ENCODE results near the gene FYCO1. TPM values are rescaled to one million over a fixed set of nuclear protein-coding genes. Genes with fewer than 3 reads are reported as not detected.

Gene FYCO1
- total RNA-seq, 3 donors from 2014 or later (not counting 1 experiment from before 2014, with no cell fraction given): 23.0 to 28.4 (median 27.5) TPM

- no peak overlapping the region for H3K4me3 Mint-ChIP-seq
- DNase-seq (no peak), ATAC-seq (no peak)
- H3K27me3 Mint-ChIP-seq (ENCODE audit: low read depth in 2 of 2): no peaks in the 10 kb centered on the region
- Histone ChIP-seq H3K27me3 (ENCODE audit: control insufficient read depth, insufficient read depth, low read length) (no peaks in the 10 kb centered on the region), H3K9me3 (ENCODE audit: control insufficient read depth, insufficient read depth, low read length) (no peaks in the 10 kb centered on the region), H3K27ac (ENCODE audit: low read length) (no peak overlapping the region), H3K4me1 (ENCODE audit: control insufficient read depth, insufficient read depth, low read length) (peaks cover 45% of the 10 kb centered on the region), H3K4me3 (ENCODE audit: low read length) (no peak overlapping the region), H3K36me3 (ENCODE audit: control insufficient read depth, insufficient read depth, low read length) (peaks cover 27% of the 10 kb centered on the region)
- no peak overlapping the region for H3K27ac Mint-ChIP-seq
- peaks cover 8% of the 10 kb centered on the region for H3K36me3 Mint-ChIP-seq
- H3K4me1 Mint-ChIP-seq: peaks cover 15 to 38% of the 10 kb centered on the region in 2 donors
- WGBS (ENCODE audit: insufficient coverage): 90% methylated on average over 7 of the region's 7 CpGs
- intact Hi-C loops (cut with micrococcal nuclease): no loop called here
- no peaks in the 10 kb centered on the region for H3K9me3 Mint-ChIP-seq
- no peak for TF ChIP-seq CTCF (IDR thresholded peaks at IDR 0.05)
Observed at GRCh38 chr3:45940004-45940780, 55.4 kb downstream of the FYCO1 start.

GRCh38 chr3:45939341-45939771, 56.3 kb downstream of the FYCO1 start:
- Mint-ChIP-seq H3K27ac (no peak overlapping the region), H3K4me3 (no peak overlapping the region), H3K36me3 (peaks cover 8% of the 10 kb centered on the region), H3K9me3 (no peaks in the 10 kb centered on the region), H3K4me1 (peaks cover 7 to 31% of the 10 kb centered on the region in 2 donors), H3K27me3 (ENCODE audit: low read depth in 2 of 2) (no peaks in the 10 kb centered on the region)
- Histone ChIP-seq H3K4me1 (ENCODE audit: control insufficient read depth, insufficient read depth, low read length) (peaks cover 38% of the 10 kb centered on the region), H3K27me3 (ENCODE audit: control insufficient read depth, insufficient read depth, low read length) (no peaks in the 10 kb centered on the region), H3K9me3 (ENCODE audit: control insufficient read depth, insufficient read depth, low read length) (no peaks in the 10 kb centered on the region), H3K27ac (ENCODE audit: low read length) (no peak overlapping the region), H3K36me3 (ENCODE audit: control insufficient read depth, insufficient read depth, low read length) (peaks cover 35% of the 10 kb centered on the region), H3K4me3 (ENCODE audit: low read length) (no peak overlapping the region)
- DNase-seq (peak in 1 of 2 donors; percentile 31), ATAC-seq (peak in 2 of 3 donors; percentile 11 to 20)
- intact Hi-C loops (cut with micrococcal nuclease): loop anchor here (2.0 kb wide), 1 partner anchor 439 kb away; no protein-coding TSS in a partner anchor
- TF ChIP-seq CTCF (IDR thresholded peaks at IDR 0.05): no peak
- WGBS (ENCODE audit: insufficient coverage): 68% methylated on average over 4 of the region's 5 CpGs

- H3K27ac ChIP-seq (ENCODE audit: low read length): no peak overlapping the region
Observed at GRCh38 chr3:45938864-45939263, 56.8 kb downstream of the FYCO1 start.

More at GRCh38 chr3:45938864-45939263, 56.8 kb downstream of the FYCO1 start:
- intact Hi-C loops (cut with micrococcal nuclease): loop anchor here (1.0 to 2.0 kb wide), 2 partner anchors 140 to 440 kb away; no protein-coding TSS in a partner anchor
- WGBS (ENCODE audit: insufficient coverage): 17% methylated on average over 4 of the region's 4 CpGs
- Histone ChIP-seq H3K9me3 (ENCODE audit: control insufficient read depth, insufficient read depth, low read length) (no peaks in the 10 kb centered on the region), H3K27me3 (ENCODE audit: control insufficient read depth, insufficient read depth, low read length) (no peaks in the 10 kb centered on the region), H3K4me1 (ENCODE audit: control insufficient read depth, insufficient read depth, low read length) (peaks cover 38% of the 10 kb centered on the region), H3K4me3 (ENCODE audit: low read length) (no peak overlapping the region), H3K36me3 (ENCODE audit: control insufficient read depth, insufficient read depth, low read length) (peaks cover 40% of the 10 kb centered on the region)
- no peak overlapping the region for H3K4me3 Mint-ChIP-seq
- no peak overlapping the region for H3K27ac Mint-ChIP-seq
- H3K36me3 Mint-ChIP-seq: peaks cover 8% of the 10 kb centered on the region
- DNase-seq: peak; percentile 74 to 95
- no peaks in the 10 kb centered on the region for H3K27me3 Mint-ChIP-seq (ENCODE audit: low read depth in 2 of 2)
- ATAC-seq: peak; percentile 90 to 92 (median 91)
- peak; percentile 81 for TF ChIP-seq CTCF (IDR thresholded peaks at IDR 0.05)
- H3K9me3 Mint-ChIP-seq: no peaks in the 10 kb centered on the region
- H3K4me1 Mint-ChIP-seq: peaks cover 7 to 31% of the 10 kb centered on the region in 2 donors

Measured in natural killer cell (primary cell).